ENCODE data around the gene KRT13. TPM values are rescaled to one million over a fixed set of nuclear protein-coding genes. Genes with fewer than 3 reads are reported as not detected.

Gene KRT13
- total RNA-seq, 1 experiment from 2014 or later: 1.4 TPM

DNA sequence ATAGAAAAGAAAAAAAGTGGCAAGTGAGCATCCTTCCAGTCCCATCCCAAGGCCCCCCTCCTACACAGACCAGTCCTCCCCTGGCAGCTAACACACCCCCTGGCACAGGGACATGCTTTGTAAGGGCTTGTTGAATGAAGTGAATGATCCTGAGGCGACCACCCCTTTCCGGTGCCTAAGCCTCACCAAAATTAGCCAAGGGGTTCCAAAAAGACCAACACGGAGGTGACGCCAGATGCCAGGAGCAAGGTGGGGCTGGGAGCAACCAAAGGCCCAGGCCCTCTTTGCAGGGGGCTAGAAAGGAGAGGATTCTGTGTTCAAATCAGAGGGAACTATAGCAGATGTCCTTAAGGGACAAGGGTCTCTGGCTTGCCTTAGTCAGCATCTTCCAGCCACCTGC, 30.0 kb downstream of the KRT13 start:
- H3F3A ChIP-seq (ENCODE audit: low read length, unreplicated experiment): no peaks in the 10 kb centered on the region
- H3K79me2 ChIP-seq (ENCODE audit: low read length): no peaks in the 10 kb centered on the region
- H3K4me2 ChIP-seq (ENCODE audit: low read length): no peak overlapping the region
- no peak for DNase-seq
- no peak overlapping the region for H3K9ac ChIP-seq (ENCODE audit: low read length)
- no TSS peak for BruUV-seq (replicated peaks)
- no peaks in the 10 kb centered on the region for H3K27me3 ChIP-seq (ENCODE audit: low read length)
- H2AFZ ChIP-seq (ENCODE audit: low read length): no peak overlapping the region
- H3K27ac ChIP-seq (ENCODE audit: low read length): no peak overlapping the region
- H3K4me3 ChIP-seq (ENCODE audit: low read length): no peak overlapping the region
- TF ChIP-seq EZH2phosphoT487 (IDR thresholded peaks at IDR 0.05; ENCODE audit: borderline replicate concordance, low read length) (no peak), EZH2 (IDR thresholded peaks at IDR 0.05; ENCODE audit: low read length, unreplicated experiment) (no peak)
- TF ChIP-seq, protein P1, sequence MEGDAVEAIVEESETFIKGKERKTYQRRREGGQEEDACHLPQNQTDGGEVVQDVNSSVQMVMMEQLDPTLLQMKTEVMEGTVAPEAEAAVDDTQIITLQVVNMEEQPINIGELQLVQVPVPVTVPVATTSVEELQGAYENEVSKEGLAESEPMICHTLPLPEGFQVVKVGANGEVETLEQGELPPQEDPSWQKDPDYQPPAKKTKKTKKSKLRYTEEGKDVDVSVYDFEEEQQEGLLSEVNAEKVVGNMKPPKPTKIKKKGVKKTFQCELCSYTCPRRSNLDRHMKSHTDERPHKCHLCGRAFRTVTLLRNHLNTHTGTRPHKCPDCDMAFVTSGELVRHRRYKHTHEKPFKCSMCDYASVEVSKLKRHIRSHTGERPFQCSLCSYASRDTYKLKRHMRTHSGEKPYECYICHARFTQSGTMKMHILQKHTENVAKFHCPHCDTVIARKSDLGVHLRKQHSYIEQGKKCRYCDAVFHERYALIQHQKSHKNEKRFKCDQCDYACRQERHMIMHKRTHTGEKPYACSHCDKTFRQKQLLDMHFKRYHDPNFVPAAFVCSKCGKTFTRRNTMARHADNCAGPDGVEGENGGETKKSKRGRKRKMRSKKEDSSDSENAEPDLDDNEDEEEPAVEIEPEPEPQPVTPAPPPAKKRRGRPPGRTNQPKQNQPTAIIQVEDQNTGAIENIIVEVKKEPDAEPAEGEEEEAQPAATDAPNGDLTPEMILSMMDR (conservative IDR thresholded peaks at IDR 0.05; ENCODE audit: low read depth, low read length): no peak
- H3K4me1 ChIP-seq (ENCODE audit: insufficient read depth, low read length): no peaks in the 10 kb centered on the region
- H3K9me2 ChIP-seq (replicated peaks; ENCODE audit: low read length): no peaks in the 10 kb centered on the region
- ATAC-seq: no peak
- no peaks in the 10 kb centered on the region for H3K9me3 ChIP-seq (ENCODE audit: low read length)
- no peaks in the 10 kb centered on the region for H3K36me3 ChIP-seq (ENCODE audit: low read depth, low read length)
- ChIA-PET POLR2A (ENCODE audit: unreplicated experiment) (no interaction called here), CTCF (no interaction called here)
- no peaks in the 10 kb centered on the region for H4K20me1 ChIP-seq (ENCODE audit: low read length)
- intact Hi-C loops (cut with micrococcal nuclease): no loop called here

DNA sequence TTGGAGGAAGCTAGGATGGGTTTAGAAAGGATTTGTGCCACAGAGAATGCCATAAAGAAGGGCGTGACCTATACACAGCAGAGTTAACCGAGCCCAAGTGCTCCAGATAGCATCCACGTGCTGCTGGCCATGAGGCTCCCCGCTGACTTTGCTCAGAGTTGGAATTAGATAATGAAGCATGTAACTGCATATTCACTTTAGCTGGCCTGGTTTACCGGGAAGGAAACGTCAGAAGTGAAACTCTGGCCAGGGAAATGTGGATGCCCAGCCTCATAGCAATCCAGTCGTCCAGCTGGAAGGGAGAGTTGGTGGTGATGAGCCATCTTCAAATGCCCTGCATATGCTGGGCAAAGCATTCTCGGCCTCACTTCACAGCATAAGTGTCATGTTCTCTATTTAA, 30.5 kb downstream of the KRT13 start:
- intact Hi-C loops (cut with micrococcal nuclease): no loop called here
- H3K4me1 ChIP-seq (ENCODE audit: insufficient read depth, low read length): no peaks in the 10 kb centered on the region
- BruUV-seq (replicated peaks): no TSS peak
- no peaks in the 10 kb centered on the region for H3K79me2 ChIP-seq (ENCODE audit: low read length)
- no peaks in the 10 kb centered on the region for H4K20me1 ChIP-seq (ENCODE audit: low read length)
- no peak for ATAC-seq
- DNase-seq: no peak
- H3K9ac ChIP-seq (ENCODE audit: low read length): no peak overlapping the region
- H3K4me2 ChIP-seq (ENCODE audit: low read length): no peak overlapping the region
- no peak for TF ChIP-seq EZH2 (IDR thresholded peaks at IDR 0.05; ENCODE audit: low read length, unreplicated experiment)
- TF ChIP-seq, protein P1 (conservative IDR thresholded peaks at IDR 0.05; ENCODE audit: low read depth, low read length): no peak
- no peak for TF ChIP-seq EZH2phosphoT487 (IDR thresholded peaks at IDR 0.05; ENCODE audit: borderline replicate concordance, low read length)
- H3F3A ChIP-seq (ENCODE audit: low read length, unreplicated experiment): no peaks in the 10 kb centered on the region
- no peak overlapping the region for H2AFZ ChIP-seq (ENCODE audit: low read length)
- no peak overlapping the region for H3K27ac ChIP-seq (ENCODE audit: low read length)
- ChIA-PET CTCF (no interaction called here), POLR2A (ENCODE audit: unreplicated experiment) (interaction anchor here (0.6 kb wide), 1 partner anchor 72 kb away, joined by 3 read pairs; no protein-coding TSS in a partner anchor)
- no peaks in the 10 kb centered on the region for H3K27me3 ChIP-seq (ENCODE audit: low read length)
- H3K9me3 ChIP-seq (ENCODE audit: low read length): no peaks in the 10 kb centered on the region
- no peaks in the 10 kb centered on the region for H3K36me3 ChIP-seq (ENCODE audit: low read depth, low read length)
- H3K4me3 ChIP-seq (ENCODE audit: low read length): no peak overlapping the region
- H3K9me2 ChIP-seq (replicated peaks; ENCODE audit: low read length): no peaks in the 10 kb centered on the region

DNA sequence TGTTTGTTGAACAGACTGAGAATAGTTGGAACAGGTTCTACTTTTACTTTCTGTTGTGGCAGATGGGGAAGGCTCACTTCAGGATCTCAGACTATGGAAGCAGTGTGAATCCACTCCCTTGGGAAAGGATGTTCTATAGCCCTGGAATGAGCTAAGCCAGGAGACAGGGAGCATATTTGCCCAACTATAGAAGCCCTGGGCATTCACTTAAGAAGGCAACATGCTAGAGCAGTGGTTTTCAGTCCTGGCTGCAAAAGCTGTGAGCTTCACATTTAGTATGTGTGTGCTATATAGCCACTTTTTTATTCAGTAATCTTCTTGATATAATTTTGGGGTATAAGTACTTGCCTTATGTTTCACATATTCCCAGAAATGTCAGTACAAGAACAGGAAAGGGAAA, 37.1 kb downstream of the KRT13 start:
- Histone ChIP-seq H3K27ac (ENCODE audit: low read length) (no peak overlapping the region), H3K4me1 (ENCODE audit: insufficient read depth, low read length) (peaks cover 23% of the 10 kb centered on the region), H4K20me1 (ENCODE audit: low read length) (no peaks in the 10 kb centered on the region), H3K9me2 (replicated peaks; ENCODE audit: low read length) (no peaks in the 10 kb centered on the region), H3K4me2 (ENCODE audit: low read length) (no peak overlapping the region), H3K79me2 (ENCODE audit: low read length) (no peaks in the 10 kb centered on the region), H3K9ac (ENCODE audit: low read length) (no peak overlapping the region), H2AFZ (ENCODE audit: low read length) (no peak overlapping the region), H3K27me3 (ENCODE audit: low read length) (no peaks in the 10 kb centered on the region), H3K36me3 (ENCODE audit: low read depth, low read length) (no peaks in the 10 kb centered on the region), H3F3A (ENCODE audit: low read length, unreplicated experiment) (peaks cover 5% of the 10 kb centered on the region), H3K4me3 (ENCODE audit: low read length) (no peak overlapping the region), H3K9me3 (ENCODE audit: low read length) (no peaks in the 10 kb centered on the region)
- ChIA-PET CTCF (no interaction called here), POLR2A (ENCODE audit: unreplicated experiment) (no interaction called here)
- ATAC-seq (no peak), DNase-seq (no peak)
- intact Hi-C loops (cut with micrococcal nuclease): no loop called here
- no TSS peak for BruUV-seq (replicated peaks)
- TF ChIP-seq, protein P1 (conservative IDR thresholded peaks at IDR 0.05; ENCODE audit: low read depth, low read length): no peak
- TF ChIP-seq EZH2 (IDR thresholded peaks at IDR 0.05; ENCODE audit: low read length, unreplicated experiment) (no peak), EZH2phosphoT487 (IDR thresholded peaks at IDR 0.05; ENCODE audit: borderline replicate concordance, low read length) (no peak)

Data from PC-3 (cell line).